KMS-11 (cell line): ENCODE data around the gene CHM.
"Not testable (repeated sequence)": the region's sequence is repeated elsewhere in the genome, so short reads cannot be mapped to it uniquely, and the experiment has no call there.

Source experiments
- H2AFZ ChIP-seq: fragments of 200-600 bp; sonication (generic); 2 replicates; pipeline ENCODE4 v1.6.1; 2016; ENCODE audit warnings: antibody characterized with exemption, mixed run types, low read depth
- H3K27ac ChIP-seq: fragments of 200-600 bp; sonication (generic); 2 replicates; pipeline ENCODE4 v1.6.1; 2016; ENCODE audit warnings: mild to moderate bottlenecking, mixed run types
- H3K27me3 ChIP-seq: fragments of 200-600 bp; sonication (generic); 2 replicates; pipeline ENCODE4 v1.6.1; 2017; ENCODE audit warnings: mild to moderate bottlenecking, low read depth, mixed run types, moderate library complexity; ENCODE audit not compliant: insufficient read depth
- H3K36me3 ChIP-seq: fragments of 200-600 bp; sonication (generic); 2 replicates; pipeline ENCODE4 v1.6.1; 2017; ENCODE audit warnings: mild to moderate bottlenecking, mixed run types; ENCODE audit not compliant: insufficient read depth
- H3K4me1 ChIP-seq: fragments of 200-600 bp; sonication (generic); 2 replicates; pipeline ENCODE4 v1.6.1; 2016; ENCODE audit warnings: mild to moderate bottlenecking, low read depth, mixed run types; ENCODE audit not compliant: poor library complexity, severe bottlenecking
- H3K4me2 ChIP-seq: fragments of 200-600 bp; sonication (generic); 2 replicates; pipeline ENCODE4 v1.7.0; 2016; ENCODE audit warnings: mild to moderate bottlenecking, mixed run types
- H3K4me3 ChIP-seq: fragments of 200-600 bp; sonication (generic); IDR thresholded peaks from 2 replicates; pipeline ENCODE4 v1.6.1; 2017; ENCODE audit warnings: low read depth, low read length, mixed read lengths; ENCODE audit not compliant: insufficient read depth
- H3K79me2 ChIP-seq: fragments of 200-600 bp; sonication (generic); 2 replicates; pipeline ENCODE4 v1.6.1; 2016; ENCODE audit warnings: low read depth, mixed run types; ENCODE audit not compliant: insufficient read depth
- H3K9ac ChIP-seq: fragments of 200-600 bp; sonication (generic); 2 replicates; pipeline ENCODE4 v1.6.1; 2016; ENCODE audit warnings: mild to moderate bottlenecking, mixed run types
- H4K20me1 ChIP-seq: fragments of 200-600 bp; sonication (generic); 2 replicates; pipeline ENCODE4 v1.6.1; 2016; ENCODE audit warnings: mild to moderate bottlenecking, mixed run types; ENCODE audit not compliant: insufficient read depth
- TF ChIP-seq, protein P1 (sequence below): fragments of 200-600 bp; sonication (generic); conservative IDR thresholded peaks from 2 replicates; pipeline ENCODE4 v1.6.1; 2017; ENCODE audit warnings: low read depth, mild to moderate bottlenecking, antibody characterized with exemption, low read length, moderate library complexity, mixed read lengths

The CHM gene

DNA sequence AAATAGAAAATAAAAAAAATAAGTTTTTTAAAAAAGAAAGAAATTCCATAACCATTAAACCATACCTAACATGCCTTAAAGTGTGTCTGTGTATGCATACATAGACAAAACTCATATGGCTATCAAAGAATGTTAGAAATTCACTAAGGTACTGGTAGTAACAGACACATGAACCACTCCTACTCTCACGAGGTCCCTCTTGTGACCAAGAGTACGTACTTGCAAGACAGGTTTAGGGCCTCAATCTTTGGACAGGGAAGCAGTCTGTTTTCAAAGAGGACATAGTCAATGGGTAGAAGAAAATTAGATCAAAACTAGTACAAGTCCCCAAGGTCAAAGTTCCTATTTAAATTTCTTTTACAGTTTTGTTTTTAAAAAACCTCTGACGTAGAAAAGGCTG, 117.3 kb downstream of the CHM start:
- TF ChIP-seq, protein P1, sequence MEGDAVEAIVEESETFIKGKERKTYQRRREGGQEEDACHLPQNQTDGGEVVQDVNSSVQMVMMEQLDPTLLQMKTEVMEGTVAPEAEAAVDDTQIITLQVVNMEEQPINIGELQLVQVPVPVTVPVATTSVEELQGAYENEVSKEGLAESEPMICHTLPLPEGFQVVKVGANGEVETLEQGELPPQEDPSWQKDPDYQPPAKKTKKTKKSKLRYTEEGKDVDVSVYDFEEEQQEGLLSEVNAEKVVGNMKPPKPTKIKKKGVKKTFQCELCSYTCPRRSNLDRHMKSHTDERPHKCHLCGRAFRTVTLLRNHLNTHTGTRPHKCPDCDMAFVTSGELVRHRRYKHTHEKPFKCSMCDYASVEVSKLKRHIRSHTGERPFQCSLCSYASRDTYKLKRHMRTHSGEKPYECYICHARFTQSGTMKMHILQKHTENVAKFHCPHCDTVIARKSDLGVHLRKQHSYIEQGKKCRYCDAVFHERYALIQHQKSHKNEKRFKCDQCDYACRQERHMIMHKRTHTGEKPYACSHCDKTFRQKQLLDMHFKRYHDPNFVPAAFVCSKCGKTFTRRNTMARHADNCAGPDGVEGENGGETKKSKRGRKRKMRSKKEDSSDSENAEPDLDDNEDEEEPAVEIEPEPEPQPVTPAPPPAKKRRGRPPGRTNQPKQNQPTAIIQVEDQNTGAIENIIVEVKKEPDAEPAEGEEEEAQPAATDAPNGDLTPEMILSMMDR = no peak
- Histone ChIP-seq H3K79me2 (no peaks in the 10 kb centered on the region), H3K4me1 (no peaks in the 10 kb centered on the region)

GRCh38 chrX:85928606-85929005, 118.8 kb downstream of the CHM start:
- no peaks in the 10 kb centered on the region for H3K4me1 ChIP-seq
- H3K27me3 ChIP-seq = no peaks in the 10 kb centered on the region
- H3K79me2 ChIP-seq = no peaks in the 10 kb centered on the region
- no peak overlapping the region for H3K27ac ChIP-seq
- H3K4me3 ChIP-seq = no peak overlapping the region
- no peaks in the 10 kb centered on the region for H3K36me3 ChIP-seq
- no peak overlapping the region for H3K4me2 ChIP-seq
- no peak overlapping the region for H3K9ac ChIP-seq
- H4K20me1 ChIP-seq = no peaks in the 10 kb centered on the region
- TF ChIP-seq, protein P1 = no peak
- H2AFZ ChIP-seq = no peak overlapping the region

More for the DNA sequence above, 117.3 kb downstream of the CHM start:
- no peak overlapping the region for H3K9ac ChIP-seq
- no peaks in the 10 kb centered on the region for H3K27me3 ChIP-seq
- no peak overlapping the region for H3K27ac ChIP-seq
- H4K20me1 ChIP-seq = no peaks in the 10 kb centered on the region
- H3K4me3 ChIP-seq = no peak overlapping the region
- no peak overlapping the region for H2AFZ ChIP-seq
- no peak overlapping the region for H3K4me2 ChIP-seq
- no peaks in the 10 kb centered on the region for H3K36me3 ChIP-seq

DNA sequence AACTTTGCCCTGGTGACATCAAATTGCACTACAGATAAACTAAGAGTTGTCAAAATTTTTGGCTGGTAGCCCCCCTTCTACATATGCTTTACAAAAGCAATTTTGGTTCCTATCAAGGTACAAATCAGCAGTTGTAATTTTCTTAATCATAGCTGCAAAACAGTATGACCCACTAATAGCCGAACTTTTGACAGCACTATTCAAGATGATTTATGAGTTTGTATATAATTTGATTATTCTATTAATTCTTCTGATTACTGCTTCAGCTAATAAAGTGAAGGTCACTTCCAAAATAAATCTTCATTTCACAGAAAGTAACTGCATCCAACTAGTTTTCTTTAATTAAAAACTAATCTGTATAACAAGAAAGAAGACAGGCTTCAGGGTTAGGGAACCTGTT, 119.6 kb downstream of the CHM start:
- Histone ChIP-seq H3K4me2 (no peak overlapping the region), H3K79me2 (no peaks in the 10 kb centered on the region), H4K20me1 (no peaks in the 10 kb centered on the region), H3K27ac (no peak overlapping the region), H3K4me1 (no peaks in the 10 kb centered on the region), H3K27me3 (no peaks in the 10 kb centered on the region), H3K36me3 (no peaks in the 10 kb centered on the region), H3K4me3 (no peak overlapping the region), H3K9ac (no peak overlapping the region), H2AFZ (no peak overlapping the region)
- TF ChIP-seq, protein P1 = no peak

GRCh38 chrX:85922821-85923220, 124.5 kb downstream of the CHM start:
- TF ChIP-seq, protein P1 = no peak
- Histone ChIP-seq H3K27me3 (no peaks in the 10 kb centered on the region), H3K36me3 (no peaks in the 10 kb centered on the region), H3K4me3 (no peak overlapping the region), H2AFZ (no peak overlapping the region), H4K20me1 (no peaks in the 10 kb centered on the region), H3K79me2 (no peaks in the 10 kb centered on the region), H3K4me2 (no peak overlapping the region), H3K9ac (no peak overlapping the region), H3K27ac (no peak overlapping the region), H3K4me1 (no peaks in the 10 kb centered on the region)

GRCh38 chrX:85916656-85917280, 130.6 kb downstream of the CHM start:
- H4K20me1 ChIP-seq, H3K27ac ChIP-seq, H3K9ac ChIP-seq, H3K4me3 ChIP-seq, H3K79me2 ChIP-seq, H3K27me3 ChIP-seq, H3K4me2 ChIP-seq, H2AFZ ChIP-seq, H3K36me3 ChIP-seq, H3K4me1 ChIP-seq: not testable (repeated sequence)
